Lower lobe of right lung (tissue), 2 donors: ENCODE measurements around the gene KCNC1. TPM values are rescaled to one million over a fixed set of nuclear protein-coding genes. Genes with fewer than 3 reads are reported as not detected.

Experiments
- ATAC-seq, 2 donors: fragments of 200-7000 bp; cut with Tn5 transposase; one replicate each; pipeline ENCODE4 v1.9.1; 2020 to 2022; ENCODE audit warnings: mild to moderate bottlenecking in 2 of 2, moderate library complexity in 2 of 2
- DNase-seq: peaks from one replicate; pipeline ENCODE4 v3.0.0-alpha.2; 2020
- H3K27ac ChIP-seq: fragments of 200-600 bp; one replicate; pipeline ENCODE4 v1.8.0; 2022
- H3K27me3 ChIP-seq: fragments of 200-600 bp; one replicate; pipeline ENCODE4 v1.8.0; 2022; ENCODE audit warnings: low read depth
- H3K36me3 ChIP-seq: fragments of 200-600 bp; one replicate; pipeline ENCODE4 v1.8.0; 2022; ENCODE audit warnings: mild to moderate bottlenecking
- H3K4me1 ChIP-seq: fragments of 200-600 bp; one replicate; pipeline ENCODE4 v1.8.0; 2022
- H3K4me3 ChIP-seq: fragments of 200-600 bp; one replicate; pipeline ENCODE4 v1.8.0; 2022; ENCODE audit warnings: mild to moderate bottlenecking
- H3K9me3 ChIP-seq: fragments of 200-600 bp; one replicate; pipeline ENCODE4 v1.8.0; 2022
- intact Hi-C: fragments of 100-400 bp; cut with DNase I; formaldehyde crosslinking; loops from one replicate; pipeline ENCODE4 v1.11.0; 2022
- long read RNA-seq: library from polyadenylated mRNA; unstranded; transcript quantifications from one replicate; pipeline ENCODE4 v2.0.0, GENCODE V29; 2021
- total RNA-seq: library from RNA; stranded (reverse); fragmentation: NEBNext Ultra II Directional; extraction: Animal tissue kit (Norgen Biotek cat#: 25700); gene quantifications from one replicate; pipeline ENCODE4 v1.2.1, GENCODE V29; 2021
- TF ChIP-seq, protein P1 (sequence below): fragments of 200-600 bp; IDR thresholded peaks from one replicate; pipeline ENCODE4 v1.8.0; 2022; ENCODE audit warnings: antibody characterized with exemption, mild to moderate bottlenecking
- donor health status: DM: no; HTN: yes; CAD: no; lungs with severe emphysema.

KCNC1 gene
- not detected for total RNA-seq
- long read RNA-seq, partial matches to known transcripts: 0 of 4 reads
- long read RNA-seq, other reads (novel, unspliced or antisense): 4 of 4 reads

DNA sequence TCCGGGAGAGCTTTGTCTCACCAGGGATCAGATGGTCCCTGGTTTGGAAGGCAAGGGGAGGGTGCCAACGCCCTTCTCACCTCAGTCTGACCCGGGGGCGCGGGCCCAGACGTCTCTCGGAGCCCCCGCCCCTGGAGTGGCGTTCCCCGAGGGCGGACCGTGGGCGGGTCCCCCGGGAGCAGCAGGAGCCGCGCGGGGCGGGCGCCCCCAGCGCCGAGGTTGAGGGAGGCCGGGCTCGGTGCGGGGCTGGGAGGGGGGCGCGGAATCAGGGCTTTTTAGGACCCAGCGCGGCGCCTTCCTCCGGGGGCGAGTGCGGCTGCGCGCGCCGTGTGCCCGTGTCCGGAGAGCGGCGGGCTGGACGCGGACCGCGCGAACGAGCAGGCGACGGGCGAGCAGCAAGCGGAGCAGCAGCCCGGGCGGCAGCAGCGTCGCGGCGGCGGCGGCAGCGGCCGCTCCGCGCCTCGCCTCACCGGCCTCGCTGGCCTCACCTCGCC, at the start of gene KCNC1:
Gene KCNC1 (plus strand): TSS at position 364 of the 494 bp plus-strand sequence. CDS start 1,222 bp downstream, outside the sequence.
- ATAC-seq: peak; percentile 10 to 35
- Histone ChIP-seq H3K27ac (no peak within 1 kb of the TSS), H3K9me3 (no peaks in the 10 kb centered on the region), H3K4me3 (peak within 1 kb of the TSS; percentile 37), H3K27me3 (peaks cover 78% of the 10 kb centered on the region), H3K36me3 (no peaks in the 10 kb centered on the region), H3K4me1 (peaks cover 10% of the 10 kb centered on the region)
- no peak for DNase-seq
- intact Hi-C loops: no loop called here
- TF ChIP-seq, protein P1, sequence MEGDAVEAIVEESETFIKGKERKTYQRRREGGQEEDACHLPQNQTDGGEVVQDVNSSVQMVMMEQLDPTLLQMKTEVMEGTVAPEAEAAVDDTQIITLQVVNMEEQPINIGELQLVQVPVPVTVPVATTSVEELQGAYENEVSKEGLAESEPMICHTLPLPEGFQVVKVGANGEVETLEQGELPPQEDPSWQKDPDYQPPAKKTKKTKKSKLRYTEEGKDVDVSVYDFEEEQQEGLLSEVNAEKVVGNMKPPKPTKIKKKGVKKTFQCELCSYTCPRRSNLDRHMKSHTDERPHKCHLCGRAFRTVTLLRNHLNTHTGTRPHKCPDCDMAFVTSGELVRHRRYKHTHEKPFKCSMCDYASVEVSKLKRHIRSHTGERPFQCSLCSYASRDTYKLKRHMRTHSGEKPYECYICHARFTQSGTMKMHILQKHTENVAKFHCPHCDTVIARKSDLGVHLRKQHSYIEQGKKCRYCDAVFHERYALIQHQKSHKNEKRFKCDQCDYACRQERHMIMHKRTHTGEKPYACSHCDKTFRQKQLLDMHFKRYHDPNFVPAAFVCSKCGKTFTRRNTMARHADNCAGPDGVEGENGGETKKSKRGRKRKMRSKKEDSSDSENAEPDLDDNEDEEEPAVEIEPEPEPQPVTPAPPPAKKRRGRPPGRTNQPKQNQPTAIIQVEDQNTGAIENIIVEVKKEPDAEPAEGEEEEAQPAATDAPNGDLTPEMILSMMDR: no peak

DNA sequence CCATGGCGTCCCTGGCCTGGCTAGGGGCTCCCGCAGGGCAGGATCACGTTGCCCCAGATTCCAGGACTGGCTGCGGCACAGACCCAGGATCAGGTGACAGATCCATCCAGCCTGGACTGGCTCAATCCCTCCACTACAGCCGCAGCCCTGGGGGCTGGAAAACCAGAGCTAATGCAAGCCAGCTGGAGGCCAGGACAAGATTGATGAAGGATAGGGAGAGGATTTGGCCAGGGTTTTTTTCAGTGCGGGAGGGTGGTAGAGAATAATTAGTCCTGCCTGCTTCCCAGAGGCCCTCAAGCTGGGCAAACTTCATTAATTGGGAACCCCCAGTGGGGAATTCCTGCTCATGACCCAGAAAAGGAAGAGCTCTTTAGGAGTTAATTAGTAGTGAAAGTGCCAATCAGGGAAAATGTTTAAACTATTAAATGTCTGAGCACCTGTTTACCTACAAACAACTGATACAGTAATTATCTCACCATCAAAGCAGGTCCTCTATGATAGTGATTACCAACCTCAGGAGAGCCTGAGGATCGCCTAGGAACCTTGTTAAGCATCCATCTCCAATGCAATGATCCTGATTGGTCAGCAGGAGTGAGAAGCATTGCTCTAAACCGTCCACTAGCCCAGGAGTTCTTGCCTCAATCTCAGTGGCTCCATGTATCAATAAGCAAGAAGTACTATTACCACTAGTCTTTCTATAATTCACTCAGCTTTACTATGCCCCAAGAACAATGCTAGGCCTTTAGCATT, 48.2 kb upstream of the KCNC1 start:
- no peaks in the 10 kb centered on the region for H3K36me3 ChIP-seq
- TF ChIP-seq, protein P1: no peak
- H3K27me3 ChIP-seq: peaks cover 11% of the 10 kb centered on the region
- H3K9me3 ChIP-seq: no peaks in the 10 kb centered on the region
- ATAC-seq (no peak), DNase-seq (no peak)
- H3K4me1 ChIP-seq: no peaks in the 10 kb centered on the region
- no peak overlapping the region for H3K27ac ChIP-seq
- intact Hi-C loops: no loop called here
- H3K4me3 ChIP-seq: no peak overlapping the region

DNA sequence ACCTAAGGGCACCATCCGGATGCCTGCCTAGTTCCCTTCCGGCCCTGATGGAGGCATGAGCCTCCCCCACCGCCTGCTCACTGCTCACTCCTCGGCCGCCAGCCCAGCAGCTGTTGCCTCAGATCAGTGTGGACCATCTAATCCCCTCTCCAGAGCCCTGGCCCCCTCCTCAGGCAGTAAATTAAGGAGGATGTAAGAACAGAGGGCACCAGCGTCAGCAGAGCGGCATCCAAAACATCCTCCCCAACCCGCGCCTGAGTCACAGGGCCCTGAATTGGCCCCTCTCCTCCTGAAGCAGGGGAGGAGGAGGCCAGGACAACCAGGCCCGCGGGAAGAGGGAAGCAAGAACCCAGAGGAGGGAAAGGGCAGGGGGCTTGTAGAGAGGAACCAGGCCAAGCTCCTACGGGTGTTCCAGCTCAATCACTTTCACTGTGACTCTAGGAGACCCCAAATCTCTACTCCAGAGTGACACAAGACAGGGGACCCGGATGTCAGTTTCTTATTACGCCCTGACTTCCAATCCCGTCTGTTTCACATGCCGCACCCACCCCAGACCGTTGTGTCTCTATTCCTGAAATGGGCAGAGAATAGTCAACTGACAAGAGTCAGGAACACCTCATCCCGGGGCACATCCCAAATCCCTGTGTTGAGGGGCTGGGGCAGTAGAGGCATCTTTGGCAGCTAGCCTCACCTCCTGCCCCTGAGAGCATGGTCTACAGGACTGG, 46.5 kb upstream of the KCNC1 start:
- Histone ChIP-seq H3K27me3 (peaks cover 23% of the 10 kb centered on the region), H3K4me3 (no peak overlapping the region), H3K27ac (no peak overlapping the region), H3K4me1 (no peaks in the 10 kb centered on the region), H3K9me3 (no peaks in the 10 kb centered on the region), H3K36me3 (no peaks in the 10 kb centered on the region)
- intact Hi-C loops: no loop called here
- DNase-seq (no peak), ATAC-seq (no peak)
- TF ChIP-seq, protein P1: no peak

DNA sequence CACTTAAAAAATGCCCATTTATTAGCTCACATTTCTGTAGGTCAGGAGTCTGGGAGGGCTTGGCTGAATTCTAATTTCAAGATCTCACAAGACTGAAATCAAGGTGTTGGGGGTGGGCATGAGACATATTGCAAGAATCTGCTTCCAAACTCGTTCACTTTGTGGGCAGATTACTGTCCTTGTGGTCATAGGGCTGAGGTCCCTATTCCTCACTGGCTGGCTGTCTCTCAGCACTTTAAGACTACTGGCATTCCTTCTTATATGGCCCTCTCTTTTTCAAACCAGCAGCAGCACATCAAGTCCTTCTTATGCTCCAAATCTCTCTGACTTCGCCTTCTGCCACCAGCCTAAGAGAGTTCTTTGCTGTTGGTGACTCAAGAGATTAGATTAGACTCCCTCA, 43.0 kb upstream of the KCNC1 start:
- DNase-seq (no peak), ATAC-seq (no peak)
- no peaks in the 10 kb centered on the region for H3K4me1 ChIP-seq
- intact Hi-C loops: no loop called here
- TF ChIP-seq, protein P1: no peak
- H3K9me3 ChIP-seq: no peaks in the 10 kb centered on the region
- H3K4me3 ChIP-seq: no peak overlapping the region
- H3K27ac ChIP-seq: no peak overlapping the region
- H3K36me3 ChIP-seq: no peaks in the 10 kb centered on the region
- peaks cover 44% of the 10 kb centered on the region for H3K27me3 ChIP-seq

DNA sequence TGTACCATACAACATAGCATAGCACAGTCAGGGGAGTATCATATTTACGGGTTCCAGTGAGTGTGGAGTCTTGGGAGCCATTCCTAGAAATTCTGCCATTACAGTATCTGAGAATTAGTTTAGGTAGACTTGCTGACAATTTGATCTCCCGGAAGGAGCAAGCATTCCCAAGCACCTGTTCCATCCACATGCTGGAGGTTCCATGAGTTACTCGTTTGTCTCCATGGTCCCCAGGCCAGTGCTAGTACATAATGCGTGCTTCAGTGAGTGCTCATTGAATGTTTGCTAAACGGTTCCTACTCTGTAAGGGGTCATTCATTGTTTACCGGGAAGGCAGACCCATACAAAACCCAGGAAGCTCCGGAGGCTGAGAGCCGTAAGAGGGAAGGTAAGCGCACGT, 42.6 kb upstream of the KCNC1 start:
- H3K36me3 ChIP-seq: no peaks in the 10 kb centered on the region
- peaks cover 45% of the 10 kb centered on the region for H3K27me3 ChIP-seq
- no peak overlapping the region for H3K27ac ChIP-seq
- TF ChIP-seq, protein P1: no peak
- H3K4me3 ChIP-seq: no peak overlapping the region
- no peaks in the 10 kb centered on the region for H3K9me3 ChIP-seq
- no peak for ATAC-seq
- H3K4me1 ChIP-seq: no peaks in the 10 kb centered on the region
- intact Hi-C loops: no loop called here
- no peak for DNase-seq
